Measurements from ENCODE around the gene UTP14C.

The UTP14C gene

DNA sequence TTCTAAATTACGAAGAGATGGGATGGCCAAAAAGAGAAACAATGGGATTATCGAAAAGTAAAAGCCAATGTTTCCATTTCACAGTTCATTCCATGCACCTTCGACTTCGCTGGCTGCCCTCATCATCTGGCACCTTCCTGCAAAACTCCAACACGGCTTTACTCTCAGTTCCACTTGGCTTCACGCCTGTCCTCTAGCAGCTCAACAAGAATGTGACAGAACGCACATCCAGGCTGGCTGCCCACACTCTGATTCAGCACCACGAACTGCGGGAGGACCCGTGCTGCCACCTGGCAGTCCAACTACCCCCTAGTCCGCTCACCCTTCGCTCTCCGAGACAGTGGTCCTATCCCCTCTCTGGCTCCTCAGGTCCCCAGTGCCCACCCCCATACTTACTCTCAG, 25.0 kb upstream of the UTP14C start:
- Histone ChIP-seq H4K8ac (ENCODE audit: low read length) (no peak overlapping the region), H3K27ac (ENCODE audit: low read length, poor library complexity, severe bottlenecking) (no peak overlapping the region), H2BK15ac (ENCODE audit: low read depth, poor library complexity, severe bottlenecking) (no peak overlapping the region), H2BK12ac (ENCODE audit: low read length in 2 of 2) (no peak overlapping the region), H3K4me1 (ENCODE audit: control insufficient read depth, insufficient read depth, low read depth, low read length) (peaks cover 7% of the 10 kb centered on the region), H3K9ac (ENCODE audit: low read length) (no peak overlapping the region), H3K18ac (ENCODE audit: low read depth in 1 of 2, low read length in 2 of 2) (no peak overlapping the region), H3K4me2 (ENCODE audit: low read length, poor library complexity, severe bottlenecking) (no peak overlapping the region), H3K14ac (ENCODE audit: low read length in 2 of 2) (no peak overlapping the region), H3K23ac (ENCODE audit: low read length in 2 of 2) (no peak overlapping the region), H3K36me3 (ENCODE audit: control insufficient read depth in 1 of 2, insufficient read depth in 2 of 2, low read depth in 1 of 2, low read length in 2 of 2) (no peaks in the 10 kb centered on the region), H3K4ac (ENCODE audit: low read depth in 1 of 2, low read length in 2 of 2) (no peak overlapping the region), H2BK120ac (ENCODE audit: low read depth, low read length) (no peak overlapping the region), H3K27me3 (ENCODE audit: control insufficient read depth in 1 of 2, insufficient read depth in 1 of 2, low read length in 2 of 2) (peaks cover 38 to 49% of the 10 kb centered on the region in 2 experiments), H2AFZ (ENCODE audit: low read depth, low read length) (no peak overlapping the region), H2BK5ac (ENCODE audit: low read depth, low read length, poor library complexity, severe bottlenecking) (no peak overlapping the region), H4K91ac (ENCODE audit: low read length) (no peak overlapping the region), H2AK5ac (ENCODE audit: low read length, severe bottlenecking) (no peak overlapping the region), H3K9me3 (ENCODE audit: control insufficient read depth, low read length) (no peaks in the 10 kb centered on the region), H3K79me1 (replicated peaks; ENCODE audit: low read length, poor library complexity, severe bottlenecking) (peaks cover 12% of the 10 kb centered on the region), H3K4me3 (ENCODE audit: insufficient read depth in 1 of 2, low read depth in 1 of 2, low read length in 2 of 2) (no peak overlapping the region)
- no peak for DNase-seq
- 87% methylated on average over 13 of the region's 13 CpGs for WGBS

DNA sequence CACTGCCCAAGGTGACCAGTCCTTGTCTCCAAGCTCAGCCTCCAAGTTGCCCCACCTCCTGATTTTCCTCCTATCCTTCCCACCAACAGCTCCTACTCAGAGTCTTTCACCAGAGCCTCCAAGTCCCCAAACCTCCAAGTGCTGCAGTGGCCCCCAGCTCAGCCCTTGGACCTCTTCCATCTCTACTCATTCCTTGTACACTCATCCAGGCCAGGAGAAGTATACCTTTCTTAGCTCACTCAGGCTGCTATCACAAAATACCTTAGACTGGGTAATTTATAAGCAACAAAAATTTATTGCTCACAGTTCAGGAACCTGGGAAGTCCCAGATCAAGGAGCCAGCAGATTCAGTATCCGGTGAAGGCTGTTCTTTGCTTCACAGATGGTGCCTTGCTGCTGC, 24.6 kb upstream of the UTP14C start:
- no peak overlapping the region for H2BK12ac ChIP-seq (ENCODE audit: low read length in 2 of 2)
- peaks cover 7% of the 10 kb centered on the region for H3K4me1 ChIP-seq (ENCODE audit: control insufficient read depth, insufficient read depth, low read depth, low read length)
- H3K14ac ChIP-seq (ENCODE audit: low read length in 2 of 2) = no peak overlapping the region
- no peak overlapping the region for H3K9ac ChIP-seq (ENCODE audit: low read length)
- H3K36me3 ChIP-seq (ENCODE audit: control insufficient read depth in 1 of 2, insufficient read depth in 2 of 2, low read depth in 1 of 2, low read length in 2 of 2) = no peaks in the 10 kb centered on the region
- H3K23ac ChIP-seq (ENCODE audit: low read length in 2 of 2) = no peak overlapping the region
- H3K4me3 ChIP-seq (ENCODE audit: insufficient read depth in 1 of 2, low read depth in 1 of 2, low read length in 2 of 2) = no peak overlapping the region
- no peak overlapping the region for H3K4me2 ChIP-seq (ENCODE audit: low read length, poor library complexity, severe bottlenecking)
- H4K91ac ChIP-seq (ENCODE audit: low read length) = no peak overlapping the region
- H3K9me3 ChIP-seq (ENCODE audit: control insufficient read depth, low read length) = no peaks in the 10 kb centered on the region
- DNase-seq = no peak
- H3K79me1 ChIP-seq (replicated peaks; ENCODE audit: low read length, poor library complexity, severe bottlenecking) = peaks cover 15% of the 10 kb centered on the region
- no peak overlapping the region for H4K8ac ChIP-seq (ENCODE audit: low read length)
- H3K27me3 ChIP-seq (ENCODE audit: control insufficient read depth in 1 of 2, insufficient read depth in 1 of 2, low read length in 2 of 2) = peaks cover 38 to 47% of the 10 kb centered on the region in 2 experiments
- WGBS = 75% methylated on average over 1 of the region's 1 CpG
- no peak overlapping the region for H2BK5ac ChIP-seq (ENCODE audit: low read depth, low read length, poor library complexity, severe bottlenecking)
- H2BK15ac ChIP-seq (ENCODE audit: low read depth, poor library complexity, severe bottlenecking) = no peak overlapping the region
- no peak overlapping the region for H3K18ac ChIP-seq (ENCODE audit: low read depth in 1 of 2, low read length in 2 of 2)
- H2AFZ ChIP-seq (ENCODE audit: low read depth, low read length) = no peak overlapping the region
- H3K4ac ChIP-seq (ENCODE audit: low read depth in 1 of 2, low read length in 2 of 2) = no peak overlapping the region
- no peak overlapping the region for H3K27ac ChIP-seq (ENCODE audit: low read length, poor library complexity, severe bottlenecking)
- no peak overlapping the region for H2AK5ac ChIP-seq (ENCODE audit: low read length, severe bottlenecking)
- H2BK120ac ChIP-seq (ENCODE audit: low read depth, low read length) = no peak overlapping the region

GRCh38 chr13:52001120-52001731, 23.3 kb upstream of the UTP14C start:
- H2BK15ac ChIP-seq (ENCODE audit: low read depth, poor library complexity, severe bottlenecking) = no peak overlapping the region
- DNase-seq = peak; percentile 48
- no peak overlapping the region for H4K8ac ChIP-seq (ENCODE audit: low read length)
- no peak overlapping the region for H3K4ac ChIP-seq (ENCODE audit: low read depth in 1 of 2, low read length in 2 of 2)
- no peak overlapping the region for H2BK5ac ChIP-seq (ENCODE audit: low read depth, low read length, poor library complexity, severe bottlenecking)
- WGBS = 68% methylated on average over 3 of the region's 3 CpGs
- H3K9ac ChIP-seq (ENCODE audit: low read length) = no peak overlapping the region
- no peak overlapping the region for H2AK5ac ChIP-seq (ENCODE audit: low read length, severe bottlenecking)
- no peak overlapping the region for H3K4me2 ChIP-seq (ENCODE audit: low read length, poor library complexity, severe bottlenecking)
- no peak overlapping the region for H3K18ac ChIP-seq (ENCODE audit: low read depth in 1 of 2, low read length in 2 of 2)
- no peak overlapping the region for H2AFZ ChIP-seq (ENCODE audit: low read depth, low read length)
- H3K14ac ChIP-seq (ENCODE audit: low read length in 2 of 2) = no peak overlapping the region
- H2BK120ac ChIP-seq (ENCODE audit: low read depth, low read length) = no peak overlapping the region
- no peak overlapping the region for H4K91ac ChIP-seq (ENCODE audit: low read length)
- no peak overlapping the region for H3K27ac ChIP-seq (ENCODE audit: low read length, poor library complexity, severe bottlenecking)
- peaks cover 9% of the 10 kb centered on the region for H3K79me1 ChIP-seq (replicated peaks; ENCODE audit: low read length, poor library complexity, severe bottlenecking)
- peaks cover 26 to 39% of the 10 kb centered on the region in 2 experiments for H3K27me3 ChIP-seq (ENCODE audit: control insufficient read depth in 1 of 2, insufficient read depth in 1 of 2, low read length in 2 of 2)
- H2BK12ac ChIP-seq (ENCODE audit: low read length in 2 of 2) = no peak overlapping the region
- no peaks in the 10 kb centered on the region for H3K36me3 ChIP-seq (ENCODE audit: control insufficient read depth in 1 of 2, insufficient read depth in 2 of 2, low read depth in 1 of 2, low read length in 2 of 2)
- no peaks in the 10 kb centered on the region for H3K9me3 ChIP-seq (ENCODE audit: control insufficient read depth, low read length)
- H3K4me1 ChIP-seq (ENCODE audit: control insufficient read depth, insufficient read depth, low read depth, low read length) = peaks cover 7% of the 10 kb centered on the region
- H3K23ac ChIP-seq (ENCODE audit: low read length in 2 of 2) = no peak overlapping the region
- H3K4me3 ChIP-seq (ENCODE audit: insufficient read depth in 1 of 2, low read depth in 1 of 2, low read length in 2 of 2) = no peak overlapping the region

DNA sequence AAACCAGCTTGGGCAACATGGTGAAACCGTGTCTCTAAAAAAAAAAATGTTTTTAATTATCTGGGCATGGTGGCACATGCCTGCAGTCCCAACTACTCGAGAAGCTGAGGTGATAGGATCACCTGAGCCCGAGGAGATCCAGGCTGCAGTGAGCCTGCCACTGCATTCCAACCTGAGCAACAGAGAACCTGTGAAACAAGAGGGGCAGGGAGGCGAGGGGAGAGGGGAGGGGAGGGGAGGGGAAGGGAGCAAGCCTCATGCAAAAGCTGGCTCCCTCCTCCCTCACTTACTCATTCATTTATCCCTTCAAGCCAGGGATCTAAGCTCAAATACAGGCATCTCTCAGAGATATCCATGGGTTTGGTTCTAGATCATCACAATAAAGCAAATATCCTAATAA, 22.1 kb upstream of the UTP14C start:
- no peak for DNase-seq
- H3K79me1 ChIP-seq (replicated peaks; ENCODE audit: low read length, poor library complexity, severe bottlenecking) = peaks cover 12% of the 10 kb centered on the region
- H4K91ac ChIP-seq (ENCODE audit: low read length) = no peak overlapping the region
- H2BK120ac ChIP-seq (ENCODE audit: low read depth, low read length) = no peak overlapping the region
- no peak overlapping the region for H2AFZ ChIP-seq (ENCODE audit: low read depth, low read length)
- H3K9me3 ChIP-seq (ENCODE audit: control insufficient read depth, low read length) = no peaks in the 10 kb centered on the region
- H3K14ac ChIP-seq (ENCODE audit: low read length in 2 of 2) = no peak overlapping the region
- no peak overlapping the region for H3K23ac ChIP-seq (ENCODE audit: low read length in 2 of 2)
- peaks cover 27 to 32% of the 10 kb centered on the region in 2 experiments for H3K27me3 ChIP-seq (ENCODE audit: control insufficient read depth in 1 of 2, insufficient read depth in 1 of 2, low read length in 2 of 2)
- H3K27ac ChIP-seq (ENCODE audit: low read length, poor library complexity, severe bottlenecking) = no peak overlapping the region
- H3K4ac ChIP-seq (ENCODE audit: low read depth in 1 of 2, low read length in 2 of 2) = no peak overlapping the region
- H3K4me1 ChIP-seq (ENCODE audit: control insufficient read depth, insufficient read depth, low read depth, low read length) = peaks cover 7% of the 10 kb centered on the region
- no peak overlapping the region for H3K9ac ChIP-seq (ENCODE audit: low read length)
- no peak overlapping the region for H3K4me2 ChIP-seq (ENCODE audit: low read length, poor library complexity, severe bottlenecking)
- no peak overlapping the region for H3K4me3 ChIP-seq (ENCODE audit: insufficient read depth in 1 of 2, low read depth in 1 of 2, low read length in 2 of 2)
- H3K18ac ChIP-seq (ENCODE audit: low read depth in 1 of 2, low read length in 2 of 2) = no peak overlapping the region
- no peak overlapping the region for H2BK5ac ChIP-seq (ENCODE audit: low read depth, low read length, poor library complexity, severe bottlenecking)
- WGBS = 47% methylated on average over 3 of the region's 4 CpGs
- H3K36me3 ChIP-seq (ENCODE audit: control insufficient read depth in 1 of 2, insufficient read depth in 2 of 2, low read depth in 1 of 2, low read length in 2 of 2) = no peaks in the 10 kb centered on the region
- H2BK15ac ChIP-seq (ENCODE audit: low read depth, poor library complexity, severe bottlenecking) = no peak overlapping the region
- no peak overlapping the region for H2AK5ac ChIP-seq (ENCODE audit: low read length, severe bottlenecking)
- H4K8ac ChIP-seq (ENCODE audit: low read length) = no peak overlapping the region
- H2BK12ac ChIP-seq (ENCODE audit: low read length in 2 of 2) = no peak overlapping the region
